BE2C (cell line): ENCODE measurements around the gene IL2RG.

Source experiments
- DNase-seq: peaks from one replicate; pipeline ENCODE4 v3.0.0-alpha.2; 2020
- H3K27me3 ChIP-seq: fragments of 250-450 bp; sonication (Bioruptor Pico); 2 replicates; pipeline ENCODE4 v1.5.1; 2020; ENCODE audit warnings: mild to moderate bottlenecking
- H3K36me3 ChIP-seq: fragments of 250-450 bp; sonication (Bioruptor Pico); 2 replicates; pipeline ENCODE4 v1.5.1; 2020; ENCODE audit warnings: mild to moderate bottlenecking
- H3K4me1 ChIP-seq: fragments of 250-450 bp; sonication (Bioruptor Pico); 2 replicates; pipeline ENCODE4 v1.5.1; 2020
- H3K4me3 ChIP-seq: 2 replicates; pipeline ENCODE4 v1.5.1; 2011; ENCODE audit warnings: low read depth, low read length
- H3K9me3 ChIP-seq: fragments of 250-450 bp; sonication (Bioruptor Pico); 2 replicates; pipeline ENCODE4 v1.5.1; 2020
- TF ChIP-seq, protein P1 (sequence below): IDR thresholded peaks from 2 replicates; pipeline ENCODE4 v1.5.1; 2012; ENCODE audit warnings: mild to moderate bottlenecking, low read depth, low read length

IL2RG gene

DNA sequence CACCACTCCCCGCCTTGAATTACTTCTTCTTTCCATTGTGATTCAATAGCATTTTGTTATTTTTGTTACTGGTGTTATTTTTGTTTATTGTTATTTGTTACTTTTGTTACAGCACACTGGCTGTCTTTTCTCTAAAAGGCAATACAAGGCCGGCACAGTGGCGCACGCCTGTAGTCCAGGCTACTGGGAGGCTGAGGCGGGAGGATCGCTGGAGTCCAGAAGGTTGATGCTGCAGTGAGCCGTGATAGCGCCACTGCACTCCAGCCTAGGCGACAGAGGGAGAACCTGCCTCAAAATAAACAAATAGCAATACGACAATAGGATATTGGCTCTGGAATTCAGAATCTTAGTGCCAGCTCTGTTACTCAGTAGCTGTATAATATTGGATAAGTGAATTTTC is 6.0 kb upstream of the IL2RG start:
- no peaks in the 10 kb centered on the region for H3K9me3 ChIP-seq
- H3K4me3 ChIP-seq = no peak overlapping the region; the same call in 1 of the 2 replicates
- H3K4me1 ChIP-seq = no peaks in the 10 kb centered on the region
- no peak for DNase-seq
- no peaks in the 10 kb centered on the region for H3K27me3 ChIP-seq
- H3K36me3 ChIP-seq = peaks cover 9% of the 10 kb centered on the region
- TF ChIP-seq, protein P1, sequence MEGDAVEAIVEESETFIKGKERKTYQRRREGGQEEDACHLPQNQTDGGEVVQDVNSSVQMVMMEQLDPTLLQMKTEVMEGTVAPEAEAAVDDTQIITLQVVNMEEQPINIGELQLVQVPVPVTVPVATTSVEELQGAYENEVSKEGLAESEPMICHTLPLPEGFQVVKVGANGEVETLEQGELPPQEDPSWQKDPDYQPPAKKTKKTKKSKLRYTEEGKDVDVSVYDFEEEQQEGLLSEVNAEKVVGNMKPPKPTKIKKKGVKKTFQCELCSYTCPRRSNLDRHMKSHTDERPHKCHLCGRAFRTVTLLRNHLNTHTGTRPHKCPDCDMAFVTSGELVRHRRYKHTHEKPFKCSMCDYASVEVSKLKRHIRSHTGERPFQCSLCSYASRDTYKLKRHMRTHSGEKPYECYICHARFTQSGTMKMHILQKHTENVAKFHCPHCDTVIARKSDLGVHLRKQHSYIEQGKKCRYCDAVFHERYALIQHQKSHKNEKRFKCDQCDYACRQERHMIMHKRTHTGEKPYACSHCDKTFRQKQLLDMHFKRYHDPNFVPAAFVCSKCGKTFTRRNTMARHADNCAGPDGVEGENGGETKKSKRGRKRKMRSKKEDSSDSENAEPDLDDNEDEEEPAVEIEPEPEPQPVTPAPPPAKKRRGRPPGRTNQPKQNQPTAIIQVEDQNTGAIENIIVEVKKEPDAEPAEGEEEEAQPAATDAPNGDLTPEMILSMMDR = no peak

DNA sequence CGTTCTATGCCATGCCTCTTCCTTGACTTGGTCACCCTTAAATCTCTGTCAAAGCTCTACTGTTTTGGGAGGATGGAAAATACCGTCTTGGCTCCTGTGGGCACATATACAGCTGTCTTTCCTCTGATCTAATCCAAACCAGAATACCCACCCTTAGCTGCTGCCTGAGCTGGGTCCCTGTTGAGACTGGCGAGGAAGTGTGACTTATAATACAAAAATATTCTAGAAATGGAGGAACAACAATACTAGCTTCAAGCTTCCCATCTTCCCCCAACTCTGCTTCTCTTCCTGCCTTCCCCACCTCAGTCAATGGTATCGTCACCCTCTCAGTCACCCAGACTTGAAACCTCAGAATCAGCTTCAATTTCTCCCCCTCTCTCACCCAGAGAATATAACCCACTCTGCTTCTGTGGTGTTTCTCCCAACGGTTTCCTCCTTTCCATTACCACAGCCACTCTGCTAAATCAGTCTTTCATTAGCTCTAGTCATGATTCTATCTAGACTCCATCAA is 599 bp upstream of the IL2RG start:
- TF ChIP-seq, protein P1 = no peak
- H3K4me3 ChIP-seq = no peak overlapping the region
- H3K9me3 ChIP-seq = no peaks in the 10 kb centered on the region
- H3K27me3 ChIP-seq = no peaks in the 10 kb centered on the region
- DNase-seq = no peak
- no peaks in the 10 kb centered on the region for H3K36me3 ChIP-seq
- peaks cover 8% of the 10 kb centered on the region for H3K4me1 ChIP-seq

DNA sequence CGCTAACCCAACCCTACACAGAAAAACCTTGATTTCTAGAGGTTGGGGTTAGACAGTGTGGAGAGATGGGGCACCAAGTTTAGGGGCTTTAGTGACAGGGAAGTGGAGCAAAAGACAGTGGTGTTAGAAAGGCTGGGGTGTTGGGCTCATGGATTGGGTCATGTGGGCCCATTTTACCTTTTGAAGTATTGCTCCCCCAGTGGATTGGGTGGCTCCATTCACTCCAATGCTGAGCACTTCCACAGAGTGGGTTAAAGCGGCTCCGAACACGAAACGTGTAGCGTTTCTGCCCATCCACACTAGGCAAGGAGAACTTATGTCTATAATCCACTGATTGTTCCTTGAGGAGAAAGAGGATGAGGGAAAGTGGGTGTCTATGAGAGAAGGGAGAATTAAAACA is 2.3 kb downstream of the IL2RG start:
- no peak for DNase-seq
- H3K9me3 ChIP-seq = no peaks in the 10 kb centered on the region
- H3K36me3 ChIP-seq = no peaks in the 10 kb centered on the region
- peaks cover 10% of the 10 kb centered on the region for H3K4me1 ChIP-seq
- no peak overlapping the region for H3K4me3 ChIP-seq
- no peaks in the 10 kb centered on the region for H3K27me3 ChIP-seq
- TF ChIP-seq, protein P1 = no peak

DNA sequence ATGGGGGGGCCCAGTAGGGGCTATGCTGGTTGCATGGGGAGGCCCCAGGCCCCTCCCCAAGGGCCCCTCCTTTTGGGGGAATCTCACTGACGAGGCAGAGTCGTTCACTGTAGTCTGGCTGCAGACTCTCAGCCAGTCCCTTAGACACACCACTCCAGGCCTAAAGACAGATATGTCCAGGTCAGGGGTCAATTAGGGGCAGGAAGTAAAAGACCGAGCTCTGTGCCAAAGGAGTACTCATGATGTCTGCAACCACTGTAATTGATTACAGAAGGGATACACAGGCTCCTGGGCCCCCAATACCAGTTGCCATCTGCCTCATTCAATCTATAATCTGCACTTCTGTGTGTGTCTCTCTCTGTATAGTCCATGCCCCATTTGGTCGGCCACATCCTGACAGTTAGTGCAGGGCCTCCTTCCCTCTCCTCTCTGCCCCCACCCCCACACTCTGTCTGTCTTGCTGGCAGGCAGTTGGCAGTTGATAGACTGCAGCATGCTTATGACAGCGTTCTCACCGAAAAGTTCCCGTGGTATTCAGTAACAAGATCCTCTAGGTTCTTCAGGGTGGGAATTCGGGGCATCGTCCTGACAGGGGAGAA is 3.5 kb downstream of the IL2RG start:
- DNase-seq = peak; percentile 61
- H3K36me3 ChIP-seq = no peaks in the 10 kb centered on the region
- no peaks in the 10 kb centered on the region for H3K9me3 ChIP-seq
- no peak overlapping the region for H3K4me3 ChIP-seq
- TF ChIP-seq, protein P1 = no peak
- peaks cover 10% of the 10 kb centered on the region for H3K4me1 ChIP-seq
- H3K27me3 ChIP-seq = no peaks in the 10 kb centered on the region

DNA sequence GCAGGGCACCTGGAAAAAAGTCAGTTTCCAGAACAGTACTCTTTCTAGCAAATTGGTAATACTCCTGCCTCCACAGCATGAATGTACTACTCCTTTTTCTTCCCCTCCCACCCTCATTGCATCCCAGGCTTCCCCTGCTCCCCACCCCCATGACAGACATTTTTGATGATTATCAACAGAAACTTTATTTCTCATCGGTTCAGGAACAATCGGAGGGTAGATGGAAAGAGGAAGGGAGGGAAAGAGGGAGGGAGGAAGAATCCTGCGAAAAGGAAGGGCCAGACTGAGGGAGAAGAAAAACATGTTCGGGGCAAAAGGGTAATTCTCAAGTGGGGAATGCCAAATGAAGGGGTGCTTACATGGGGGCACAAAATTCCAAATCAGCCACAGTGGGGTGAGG is 4.1 kb downstream of the IL2RG start:
- Histone ChIP-seq H3K9me3 (no peaks in the 10 kb centered on the region), H3K36me3 (no peaks in the 10 kb centered on the region), H3K27me3 (no peaks in the 10 kb centered on the region), H3K4me1 (peaks cover 16% of the 10 kb centered on the region), H3K4me3 (no peak overlapping the region)
- no peak for DNase-seq
- TF ChIP-seq, protein P1 = no peak

DNA sequence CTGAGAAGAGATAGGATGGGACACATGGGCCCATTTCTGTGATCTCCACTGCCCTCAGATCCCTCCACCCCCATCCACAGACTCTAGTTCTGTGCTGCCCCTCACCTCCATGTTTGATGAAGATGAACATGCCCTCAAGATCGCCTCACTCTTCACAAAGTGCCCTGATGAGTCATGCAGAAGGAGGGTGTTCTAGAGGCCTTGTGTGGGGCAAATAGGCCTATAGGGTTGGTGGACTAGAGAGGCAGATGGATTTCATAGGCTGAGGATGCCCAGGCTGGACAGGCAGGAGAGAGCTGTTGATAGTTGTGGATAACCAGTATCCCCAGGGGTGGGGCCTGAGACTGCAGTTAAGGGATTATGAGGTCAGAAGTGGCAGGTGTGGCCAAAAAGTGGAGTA is 5.0 kb downstream of the IL2RG start, which contains the start of gene CXorf65:
TSS of gene CXorf65 (minus strand) at position 314 of the 400 bp plus-strand sequence. CDS start at position 130, 184 bp downstream.
- no peak within 1 kb of the TSS for H3K4me3 ChIP-seq
- peaks cover 20% of the 10 kb centered on the region for H3K4me1 ChIP-seq
- DNase-seq = no peak
- TF ChIP-seq, protein P1 = no peak
- H3K9me3 ChIP-seq = no peaks in the 10 kb centered on the region
- no peaks in the 10 kb centered on the region for H3K36me3 ChIP-seq
- no peaks in the 10 kb centered on the region for H3K27me3 ChIP-seq
